GM23248 (cell line): ENCODE measurements around the gene SLC8A1. TPM values are rescaled to one million over a fixed set of nuclear protein-coding genes. Genes with fewer than 3 reads are reported as not detected.

Source experiments
- DNase-seq: peaks from one replicate; pipeline ENCODE4 v3.0.0-alpha.2; 2015
- H2AFZ ChIP-seq: fragments of 200-600 bp; sonication (generic); 2 replicates; pipeline ENCODE4 v1.6.1; 2016; ENCODE audit warnings: antibody characterized with exemption
- H3F3A ChIP-seq: fragments of 200-600 bp; sonication (generic); 2 replicates; pipeline ENCODE4 v1.6.1; 2016; ENCODE audit warnings: mild to moderate bottlenecking, antibody characterized with exemption, mixed run types; ENCODE audit not compliant: insufficient read depth
- H3K27ac ChIP-seq: fragments of 200-600 bp; sonication (generic); 2 replicates; pipeline ENCODE4 v1.5.1; 2016; ENCODE audit warnings: mild to moderate bottlenecking
- H3K27me3 ChIP-seq: fragments of 200-600 bp; sonication (generic); replicated peaks from 2 replicates; pipeline ENCODE4 v1.6.1; 2016; ENCODE audit warnings: mild to moderate bottlenecking; ENCODE audit not compliant: insufficient read depth
- H3K36me3 ChIP-seq: fragments of 200-600 bp; sonication (generic); 2 replicates; pipeline ENCODE4 v1.6.1; 2016; ENCODE audit warnings: low read depth, mild to moderate bottlenecking
- H3K4me1 ChIP-seq: fragments of 200-600 bp; sonication (generic); 2 replicates; pipeline ENCODE4 v1.6.1; 2016; ENCODE audit warnings: mild to moderate bottlenecking; ENCODE audit not compliant: insufficient read depth
- H3K4me2 ChIP-seq: fragments of 200-600 bp; sonication (generic); one replicate; pipeline ENCODE4 v1.6.1; 2016; ENCODE audit warnings: mild to moderate bottlenecking; ENCODE audit not compliant: unreplicated experiment
- H3K4me3 ChIP-seq: fragments of 200-600 bp; sonication (generic); 2 replicates; pipeline ENCODE4 v1.5.1; 2016; ENCODE audit warnings: mild to moderate bottlenecking
- H3K79me2 ChIP-seq: fragments of 200-600 bp; sonication (generic); 2 replicates; pipeline ENCODE4 v1.6.1; 2016; ENCODE audit warnings: mild to moderate bottlenecking; ENCODE audit not compliant: insufficient read depth
- H3K9ac ChIP-seq: fragments of 200-600 bp; sonication (generic); 2 replicates; pipeline ENCODE4 v1.6.1; 2016; ENCODE audit warnings: mild to moderate bottlenecking
- H3K9me2 ChIP-seq: fragments of 200-600 bp; sonication (generic); 2 replicates; pipeline ENCODE4 v1.6.1; 2016; ENCODE audit warnings: mixed run types, mild to moderate bottlenecking, moderate library complexity; ENCODE audit not compliant: insufficient read depth
- H3K9me3 ChIP-seq: fragments of 200-600 bp; sonication (generic); one replicate; pipeline ENCODE4 v1.6.1; 2017; ENCODE audit warnings: low read depth
- H4K20me1 ChIP-seq: fragments of 200-600 bp; sonication (generic); 2 replicates; pipeline ENCODE4 v1.6.0; 2016; ENCODE audit not compliant: insufficient read depth
- EZH2 ChIP-seq: fragments of 200-600 bp; sonication (generic); IDR thresholded peaks from 2 replicates; pipeline ENCODE4 v1.6.1; 2018; ENCODE audit warnings: antibody characterized with exemption, mild to moderate bottlenecking; ENCODE audit not compliant: insufficient read depth, poor library complexity, severe bottlenecking
- EZH2phosphoT487 ChIP-seq: fragments of 200-600 bp; sonication (generic); IDR thresholded peaks from 2 replicates; pipeline ENCODE4 v1.6.1; 2018; ENCODE audit warnings: antibody characterized with exemption, moderate library complexity, mild to moderate bottlenecking, low read depth; ENCODE audit not compliant: insufficient read depth
- WGBS, 2 experiments: methylation state at CpG; one replicate each; pipeline ENCODE4 v1.1.6; 2015 to 2017; ENCODE audit warnings: low lambda C conversion rate in 2 of 2, low coverage in 1 of 2; ENCODE audit errors: missing lambda C conversion rate in 2 of 2; 5-methylcytosine and 5-hydroxymethylcytosine counted together
- in situ Hi-C: fragments of 300-500 bp; cut with MboI; formaldehyde crosslinking; loops from 2 replicates; pipeline ENCODE4 v1.15.0; 2020
- polyA plus RNA-seq: library from polyadenylated mRNA; unstranded; fragments of >200 nt; fragmentation: Nextera tagmentation; extraction: Ambion mirVana; gene quantifications from 2 replicates; pipeline ENCODE4 v1.2.1, GENCODE V29; 2016
- total RNA-seq: library from RNA; depleted of rRNA; stranded (reverse); fragments of >200 nt; shearing (Covaris generic); gene quantifications from 2 replicates; pipeline ENCODE4 v1.2.3, GENCODE V29; 2014

Gene SLC8A1
- total and polyA plus RNA-seq, 2 experiments from 2014 or later: 13.8 to 83.4 TPM

GRCh38 chr2:40299173-40299572 is 152.7 kb downstream of the SLC8A1 start:
- in situ Hi-C loops: no loop called here
- no peak for DNase-seq
- H3K79me2 ChIP-seq: no peaks in the 10 kb centered on the region
- no peak overlapping the region for H3K9ac ChIP-seq
- H3K36me3 ChIP-seq: no peaks in the 10 kb centered on the region
- H3F3A ChIP-seq: no peaks in the 10 kb centered on the region
- no peaks in the 10 kb centered on the region for H3K9me2 ChIP-seq
- H3K4me2 ChIP-seq: no peak overlapping the region
- 61 to 62% methylated on average over 1 of the region's 1 CpG for WGBS, 2 experiments
- no peaks in the 10 kb centered on the region for H3K27me3 ChIP-seq
- H3K4me3 ChIP-seq: no peak overlapping the region
- H3K4me1 ChIP-seq: peaks cover 6% of the 10 kb centered on the region; the same call in 1 of the 2 replicates
- H2AFZ ChIP-seq: no peak overlapping the region
- no peaks in the 10 kb centered on the region for H3K9me3 ChIP-seq
- TF ChIP-seq EZH2 (no peak), EZH2phosphoT487 (no peak)
- H4K20me1 ChIP-seq: no peaks in the 10 kb centered on the region
- no peak overlapping the region for H3K27ac ChIP-seq

GRCh38 chr2:40298026-40298425 is 153.9 kb downstream of the SLC8A1 start:
- Histone ChIP-seq H3K9ac (no peak overlapping the region), H3K4me1 (no peaks in the 10 kb centered on the region), H3K4me2 (no peak overlapping the region), H3K9me2 (no peaks in the 10 kb centered on the region), H3K27me3 (no peaks in the 10 kb centered on the region), H2AFZ (no peak overlapping the region), H3K36me3 (no peaks in the 10 kb centered on the region), H3K9me3 (no peaks in the 10 kb centered on the region), H3K79me2 (no peaks in the 10 kb centered on the region), H4K20me1 (no peaks in the 10 kb centered on the region), H3K27ac (no peak overlapping the region), H3F3A (no peaks in the 10 kb centered on the region), H3K4me3 (no peak overlapping the region)
- no peak for DNase-seq
- 92 to 98% methylated on average over 3 of the region's 3 CpGs for WGBS, 2 experiments
- in situ Hi-C loops: no loop called here
- TF ChIP-seq EZH2: no peak
- no peak for TF ChIP-seq EZH2phosphoT487

- 100% methylated on average over 1 of the region's 1 CpG for WGBS, 2 experiments
- no peaks in the 10 kb centered on the region for H3K36me3 ChIP-seq
- H3K27me3 ChIP-seq: no peaks in the 10 kb centered on the region
- H4K20me1 ChIP-seq: no peaks in the 10 kb centered on the region
- no peak for TF ChIP-seq EZH2phosphoT487
- TF ChIP-seq EZH2: no peak
- H3K9ac ChIP-seq: no peak overlapping the region
- no peak overlapping the region for H2AFZ ChIP-seq
- no peak for DNase-seq
- H3K9me3 ChIP-seq: no peaks in the 10 kb centered on the region
- in situ Hi-C loops: no loop called here
- H3K9me2 ChIP-seq: no peaks in the 10 kb centered on the region
- no peak overlapping the region for H3K4me3 ChIP-seq
- no peak overlapping the region for H3K27ac ChIP-seq
- no peaks in the 10 kb centered on the region for H3K79me2 ChIP-seq
- peaks cover under 1% of the 10 kb centered on the region; the same call in 1 of the 2 replicates for H3K4me1 ChIP-seq
- H3K4me2 ChIP-seq: no peak overlapping the region
- no peaks in the 10 kb centered on the region for H3F3A ChIP-seq
Measured at GRCh38 chr2:40292291-40292690, 159.6 kb downstream of the SLC8A1 start.

GRCh38 chr2:40289771-40290404 is 162.0 kb downstream of the SLC8A1 start:
- peaks cover 14% of the 10 kb centered on the region for H3K4me1 ChIP-seq
- H3K4me3 ChIP-seq: 0 out of 2 replicates have a peak overlapping the region, but pooled peaks have one; percentile 0
- 82 to 88% methylated on average over 7 of the region's 7 CpGs for WGBS, 2 experiments
- H3K36me3 ChIP-seq: no peaks in the 10 kb centered on the region
- H2AFZ ChIP-seq: no peak overlapping the region
- no peaks in the 10 kb centered on the region for H3K79me2 ChIP-seq
- in situ Hi-C loops: no loop called here
- no peaks in the 10 kb centered on the region for H4K20me1 ChIP-seq
- no peak overlapping the region for H3K9ac ChIP-seq
- TF ChIP-seq EZH2phosphoT487 (no peak), EZH2 (no peak)
- H3K27ac ChIP-seq: no peak overlapping the region
- no peaks in the 10 kb centered on the region for H3K9me2 ChIP-seq
- peak overlapping the region; percentile 22 for H3K4me2 ChIP-seq
- no peaks in the 10 kb centered on the region for H3K27me3 ChIP-seq
- H3F3A ChIP-seq: peaks cover 5% of the 10 kb centered on the region
- DNase-seq: no peak
- H3K9me3 ChIP-seq: no peaks in the 10 kb centered on the region
